Measurements from ENCODE around the gene CREBRF. TPM values are rescaled to one million over a fixed set of nuclear protein-coding genes. Genes with fewer than 3 reads are reported as not detected.
"Not testable (repeated sequence)": the region's sequence is repeated elsewhere in the genome, so short reads cannot be mapped to it uniquely, and the experiment has no call there.

Gene CREBRF
- polyA plus RNA-seq, 1 donor = 8.4 TPM

DNA sequence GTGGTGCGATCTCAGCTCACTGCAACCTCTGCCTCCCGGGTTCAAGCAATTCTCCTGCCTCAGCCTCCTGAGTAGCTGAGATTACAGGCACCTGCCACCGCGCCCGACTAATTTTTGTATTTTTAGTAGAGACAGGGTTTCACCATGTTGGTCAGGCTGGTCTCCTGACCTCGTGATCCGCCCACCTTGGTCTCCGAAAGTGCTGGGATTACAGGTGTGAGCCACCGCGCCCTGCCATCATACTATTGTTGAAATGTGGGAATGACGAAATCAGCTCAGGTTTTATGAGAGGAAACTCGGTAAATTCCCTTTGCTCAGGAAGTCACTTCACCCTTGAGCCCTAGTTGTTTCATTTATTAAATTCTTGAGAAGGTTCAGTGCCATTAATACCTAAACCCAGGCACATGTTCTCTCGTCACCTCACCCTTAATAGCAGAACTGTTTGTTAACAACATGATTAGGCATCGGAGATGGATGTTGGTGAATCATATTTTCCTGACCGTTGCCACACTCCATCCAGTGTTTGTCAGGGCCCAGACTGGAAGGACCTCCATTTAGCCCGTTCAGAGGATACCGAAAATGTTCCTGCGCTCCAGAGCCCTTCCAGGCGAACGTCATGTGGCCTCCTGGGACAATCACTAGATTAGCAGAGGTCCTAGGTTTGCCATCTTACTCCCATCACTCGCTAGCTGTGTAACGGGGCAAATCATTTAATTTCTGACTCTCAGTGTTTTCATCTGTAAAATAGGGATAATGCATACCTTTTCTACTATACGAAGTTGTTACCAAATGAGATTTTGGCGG is 20.0 kb upstream of the CREBRF start:
- DNase-seq (ENCODE audit: low read depth) = no peak

DNA sequence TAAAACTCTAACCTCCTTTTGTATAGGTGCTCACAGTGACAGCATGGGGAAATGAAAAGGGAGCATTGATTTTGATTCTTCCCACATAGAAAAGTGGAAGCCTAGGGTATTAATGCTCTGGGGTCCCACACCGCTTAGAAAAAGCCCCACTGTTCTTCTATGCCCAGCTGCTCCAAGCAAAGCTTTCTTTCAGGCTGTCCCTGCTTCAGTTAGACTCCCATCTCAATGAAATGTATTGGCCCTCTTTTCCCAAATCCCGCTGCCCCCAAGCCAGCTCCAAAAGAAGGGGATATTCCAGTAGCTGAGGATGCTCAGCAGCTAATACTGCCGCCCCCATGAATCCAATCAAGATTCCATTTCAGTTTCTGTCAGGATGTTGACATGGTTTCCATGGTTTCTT is 17.0 kb upstream of the CREBRF start:
- DNase-seq (ENCODE audit: low read depth) = no peak

DNA sequence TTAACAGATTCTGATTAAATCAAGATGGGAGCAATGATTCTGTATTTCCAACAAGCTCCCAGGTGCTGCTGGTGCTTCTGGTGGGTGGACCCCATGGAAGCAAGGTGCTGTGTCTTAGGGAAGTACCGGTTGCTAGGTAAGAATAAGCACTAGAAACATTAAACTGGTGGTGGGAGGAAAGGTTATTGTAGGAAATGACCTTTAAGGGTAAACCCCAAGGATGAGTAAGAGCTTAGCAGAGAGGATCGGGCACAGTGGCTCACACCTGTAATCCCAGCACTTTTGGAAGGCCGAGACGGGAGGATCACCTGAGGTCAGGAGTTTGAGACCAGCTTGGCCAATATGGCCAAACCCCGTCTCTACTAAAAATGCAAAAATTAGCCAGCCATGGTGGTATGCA is 16.2 kb upstream of the CREBRF start:
- no peak for DNase-seq (ENCODE audit: low read depth)

DNA sequence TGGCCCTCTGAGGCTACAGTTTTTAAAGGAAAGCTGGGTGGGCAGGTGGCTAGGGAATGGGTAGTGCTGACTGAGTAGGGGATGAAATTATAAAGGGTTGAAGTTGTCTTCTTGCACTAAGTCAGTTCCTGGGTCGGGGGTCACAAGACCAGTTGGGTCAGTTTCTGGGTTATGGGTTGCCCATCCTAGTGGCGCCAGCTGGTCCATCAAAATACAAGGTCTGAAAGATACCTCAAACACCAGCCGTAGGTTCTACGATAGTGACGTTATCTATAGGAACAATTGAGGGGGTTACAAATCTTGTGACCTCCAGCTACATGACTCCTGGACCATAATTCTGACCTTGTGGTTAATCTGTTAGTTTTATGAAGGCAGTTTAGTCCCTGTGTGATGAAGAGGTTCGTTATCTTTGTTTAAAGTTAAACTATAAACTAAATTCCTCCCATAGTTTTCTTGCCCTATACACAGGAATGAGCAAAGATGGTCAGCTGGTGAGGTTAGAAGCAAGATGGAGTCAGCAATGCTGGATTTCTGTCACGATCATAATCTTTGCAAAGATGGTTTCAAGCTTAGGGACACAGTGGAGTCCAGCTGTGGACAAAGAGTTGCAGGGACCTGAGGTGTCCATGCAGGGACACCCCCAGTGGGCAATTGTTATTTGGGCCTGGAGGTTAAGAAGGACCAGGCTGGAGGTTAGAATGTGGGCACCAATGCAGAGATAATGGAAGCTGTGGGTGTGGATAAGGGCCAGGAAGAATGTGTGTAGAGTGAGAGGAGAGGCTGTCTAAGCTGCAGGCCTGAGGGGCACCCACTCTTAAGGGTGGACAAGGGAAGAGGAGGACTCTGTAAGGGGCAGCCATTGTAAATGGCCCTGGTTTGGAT is 14.0 kb upstream of the CREBRF start:
- DNase-seq (ENCODE audit: low read depth) = no peak

DNA sequence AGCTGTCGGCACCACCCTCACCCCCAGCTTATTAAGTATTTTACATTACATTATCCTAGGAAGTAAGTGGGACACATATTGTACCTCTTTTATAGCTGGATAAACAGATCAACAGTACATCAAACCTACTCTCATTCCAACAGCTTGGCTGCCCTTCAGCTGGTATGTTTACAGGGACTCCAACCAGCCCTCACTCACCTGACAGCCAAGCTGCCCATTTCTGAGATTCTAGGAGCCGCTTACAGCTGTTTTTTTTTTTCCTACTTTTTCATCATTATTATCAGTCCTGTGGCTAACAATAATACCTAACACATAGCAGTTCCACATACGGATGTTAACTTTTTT is 13.4 kb upstream of the CREBRF start:
- DNase-seq (ENCODE audit: low read depth) = no peak

DNA sequence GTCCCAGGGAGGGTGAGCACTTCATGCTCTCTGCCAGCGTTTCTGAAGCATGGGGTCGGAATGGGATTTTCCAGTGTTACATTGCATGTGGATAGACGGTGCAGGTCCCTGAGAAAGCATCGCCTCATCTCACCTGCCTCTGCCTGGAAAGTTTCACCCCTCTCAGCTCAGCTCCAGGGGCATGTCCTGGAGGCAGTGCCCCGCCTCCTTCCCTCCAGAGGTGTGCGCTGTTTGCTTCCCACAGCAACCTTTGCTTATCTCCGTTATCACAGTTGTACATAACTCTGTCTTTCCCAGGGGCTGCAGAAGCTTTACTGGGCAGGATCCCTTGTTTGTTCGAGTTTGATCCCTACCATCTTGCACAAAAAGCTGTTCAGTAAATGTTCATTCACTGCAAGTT is 10.7 kb upstream of the CREBRF start:
- no peak for DNase-seq (ENCODE audit: low read depth)

DNA sequence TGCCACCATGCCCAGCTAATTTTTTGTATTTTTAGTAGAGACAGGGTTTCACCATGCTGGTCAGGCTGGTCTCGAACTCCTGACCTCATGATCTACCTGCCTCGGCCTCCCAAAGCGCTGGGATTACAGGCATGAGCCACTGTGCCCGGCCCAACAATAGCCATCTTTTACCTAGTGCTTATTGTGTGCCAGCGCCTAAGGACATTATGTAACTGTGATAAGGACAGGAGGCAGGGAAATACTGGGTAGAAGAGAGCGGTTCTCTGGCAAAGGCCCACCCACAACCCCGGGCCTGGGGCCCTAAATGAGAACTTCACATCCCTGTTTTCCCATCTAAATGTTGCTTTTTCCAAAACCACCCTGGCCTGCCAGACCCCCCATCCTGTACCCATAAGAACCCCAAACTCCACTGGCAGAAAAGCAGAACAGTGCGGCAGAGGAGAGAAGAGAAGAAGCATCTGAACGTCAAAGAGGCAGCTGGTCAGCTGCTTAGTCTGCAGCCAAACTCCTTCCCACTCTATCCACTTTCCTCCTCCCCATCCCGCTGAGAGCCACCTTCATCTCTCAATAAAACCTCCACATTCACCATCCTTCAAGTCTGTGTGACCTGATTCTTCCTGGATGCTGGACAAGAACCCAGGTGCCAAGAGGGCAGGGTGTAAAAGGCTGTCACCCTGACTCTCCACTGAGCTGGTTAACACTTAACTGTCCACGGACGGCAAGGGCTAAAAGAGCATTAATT is 8.9 kb upstream of the CREBRF start:
- DNase-seq (ENCODE audit: low read depth) = not testable (repeated sequence)

DNA sequence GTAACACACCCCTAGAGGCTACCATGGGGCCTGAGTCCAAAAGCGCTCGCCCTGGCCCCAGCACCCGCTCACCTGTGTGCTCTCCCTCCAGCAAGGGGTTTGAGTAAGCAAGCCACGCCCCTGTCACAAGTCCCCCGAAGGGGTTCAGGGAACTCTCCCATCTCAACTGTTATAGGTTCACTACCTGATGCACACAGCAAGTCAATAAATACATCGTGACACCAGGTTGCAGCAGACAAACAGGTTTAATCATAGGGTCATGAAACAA is 8.4 kb upstream of the CREBRF start:
- no peak for DNase-seq (ENCODE audit: low read depth)

DNA sequence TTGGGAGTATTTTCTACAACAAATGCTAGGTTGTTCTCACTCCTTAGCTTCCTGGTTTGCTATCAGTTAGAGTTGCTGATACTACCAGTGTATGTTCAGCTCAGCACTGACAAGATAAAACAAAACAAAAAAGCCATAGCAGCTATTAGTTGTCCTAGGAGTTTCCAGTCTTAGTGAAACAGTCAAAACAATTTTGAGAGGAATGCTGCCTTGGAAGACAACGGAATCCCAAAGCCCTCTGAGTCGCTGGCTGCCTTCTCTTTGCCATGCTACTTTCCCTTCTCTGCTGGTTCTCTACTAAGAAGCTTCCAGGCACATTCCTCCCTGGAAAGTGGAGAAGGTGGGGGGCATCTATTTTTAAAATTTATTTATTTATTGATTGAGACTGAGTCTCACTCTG is 5.4 kb upstream of the CREBRF start:
- DNase-seq (ENCODE audit: low read depth) = no peak

DNA sequence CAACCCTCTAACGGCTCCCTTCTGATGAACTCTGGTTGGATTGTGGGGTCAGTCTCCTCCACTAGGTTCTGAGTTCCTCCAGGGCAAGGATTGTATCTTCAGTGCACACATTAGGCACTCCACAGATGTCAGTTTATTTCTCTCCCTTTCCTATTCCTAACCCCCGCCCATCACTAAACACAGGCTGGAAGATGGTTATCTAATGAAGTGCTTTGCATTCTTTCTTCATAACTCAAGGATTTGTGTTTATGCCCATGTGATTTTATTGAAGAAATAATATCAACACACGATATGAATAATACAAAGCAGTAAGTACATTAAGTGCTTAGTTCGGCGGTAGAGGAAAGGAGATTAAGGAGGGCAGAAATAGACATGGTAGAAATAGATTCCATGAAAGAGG is 4.4 kb upstream of the CREBRF start:
- DNase-seq (ENCODE audit: low read depth) = no peak

DNA sequence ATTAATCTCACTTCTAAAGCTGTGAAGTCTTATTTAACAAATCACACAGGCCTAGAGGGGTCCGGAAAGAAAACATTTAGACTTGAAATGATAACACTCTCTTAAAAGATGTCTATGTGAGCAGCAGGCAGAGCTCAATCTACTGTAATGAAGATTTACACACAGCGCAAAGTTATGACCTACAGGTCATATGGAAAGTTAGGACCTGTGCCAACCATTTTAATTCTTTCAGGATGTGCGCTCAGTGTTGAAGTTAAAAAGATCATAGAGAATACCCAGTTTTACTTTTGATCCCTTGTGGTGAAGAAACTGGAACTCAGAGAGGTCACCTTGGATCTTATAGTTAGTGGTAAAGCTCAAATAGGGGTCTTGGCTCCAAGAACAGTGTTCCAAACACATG is 3.1 kb upstream of the CREBRF start:
- no peak for DNase-seq (ENCODE audit: low read depth)

DNA sequence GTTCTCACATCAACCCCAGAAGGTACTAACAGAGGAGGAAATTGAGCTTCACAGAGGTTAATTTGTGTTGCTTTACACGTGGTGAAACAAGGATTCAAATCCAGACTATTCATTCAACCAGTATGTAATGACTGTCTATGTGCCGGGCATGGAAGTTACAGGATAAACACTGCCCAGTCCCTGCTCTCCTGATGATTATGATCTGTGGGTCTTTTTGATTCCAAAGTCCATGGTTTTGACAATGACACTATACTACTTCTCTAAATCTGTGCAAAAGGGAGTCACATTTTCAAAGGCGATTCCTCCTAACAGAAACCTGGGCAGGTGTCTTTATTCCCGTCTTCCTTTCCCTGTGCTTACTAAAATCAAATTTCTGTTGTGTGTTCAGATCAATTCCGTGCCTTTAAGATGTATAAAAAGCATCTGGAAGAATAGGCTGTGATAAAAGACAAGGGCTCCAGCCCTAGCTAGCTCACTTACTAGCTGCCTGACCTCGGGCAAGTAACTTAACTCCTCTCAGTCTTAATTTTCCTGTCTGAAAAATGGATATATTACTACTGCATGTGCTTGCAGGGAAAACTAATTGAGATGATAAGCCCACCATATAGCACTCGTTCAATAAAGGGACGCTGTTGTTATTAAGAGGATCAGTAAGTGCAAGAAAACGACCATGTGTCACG is 970 bp upstream of the CREBRF start:
- DNase-seq (ENCODE audit: low read depth) = no peak

DNA sequence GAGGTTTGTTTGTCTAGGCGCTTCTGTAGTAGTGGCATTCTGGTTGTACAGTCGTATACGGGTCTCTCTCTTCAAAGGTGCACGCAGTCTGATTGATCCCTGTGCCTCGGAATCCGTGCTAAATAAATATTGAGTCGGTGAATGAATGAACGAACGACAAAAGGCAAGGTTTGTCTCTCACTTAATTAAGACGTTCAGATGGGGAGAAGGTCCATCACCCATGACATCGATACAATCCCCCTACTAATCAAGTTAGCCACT is 500 bp upstream of the CREBRF start:
- no peak for DNase-seq (ENCODE audit: low read depth)

DNA sequence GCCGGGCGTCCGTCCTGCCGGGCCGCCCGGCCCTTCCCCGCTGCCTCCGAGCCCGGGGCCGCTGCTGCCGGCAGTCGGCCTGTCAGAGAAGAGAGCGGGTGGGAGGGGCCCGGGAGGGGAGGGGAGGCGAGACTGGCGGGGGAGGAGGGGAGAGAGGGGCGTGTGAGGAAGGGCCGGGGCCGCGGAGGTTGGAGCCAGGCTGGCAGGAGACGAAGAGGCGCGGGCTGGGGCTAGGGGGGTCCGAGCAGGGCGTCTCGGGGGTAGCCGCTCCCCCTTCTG is 570 bp downstream of the CREBRF start:
- DNase-seq (ENCODE audit: low read depth) = peak; percentile 31

DNA sequence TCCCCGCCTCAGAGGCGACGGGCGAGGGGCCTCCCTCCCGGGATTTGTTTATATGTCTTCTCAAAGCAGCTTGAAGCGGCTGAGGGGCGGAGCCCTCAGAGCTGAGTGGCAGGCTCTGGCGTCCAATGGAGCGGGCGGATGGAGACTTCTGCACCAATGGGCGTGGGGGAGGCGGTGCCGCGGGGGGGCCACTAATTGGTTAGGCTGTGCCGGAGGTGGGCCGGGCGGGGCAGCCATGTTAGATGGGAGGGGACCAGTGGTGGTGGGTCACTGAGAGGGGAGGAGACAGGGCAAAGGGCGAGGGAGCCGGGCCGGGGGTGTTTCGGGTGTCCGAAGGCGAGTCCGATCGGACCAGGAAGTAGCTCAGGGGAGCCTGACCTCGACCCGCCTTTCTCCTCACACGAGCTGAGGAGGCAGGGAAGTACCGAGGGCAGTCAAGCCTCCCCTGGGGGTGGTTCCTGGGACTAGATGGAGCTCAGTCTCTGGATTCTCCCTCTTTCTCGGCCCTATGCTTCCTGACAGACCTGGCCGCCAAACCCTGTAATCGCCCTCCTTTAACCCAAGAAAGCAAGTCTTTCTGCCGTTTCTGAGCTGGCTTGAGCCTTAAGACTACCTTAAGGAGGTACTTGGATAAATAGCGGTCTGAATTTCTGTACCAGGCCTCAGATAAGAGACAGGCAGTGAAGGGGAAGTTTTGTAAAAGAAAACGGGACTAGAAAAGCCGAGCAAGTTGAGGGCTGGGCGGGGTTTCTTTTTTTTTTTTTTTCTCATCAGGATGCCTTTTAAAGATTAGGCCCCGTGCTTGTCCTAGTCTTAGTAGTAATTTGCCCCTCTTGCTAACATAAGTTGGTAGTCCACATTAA is 1.1 kb downstream of the CREBRF start:
- DNase-seq (ENCODE audit: low read depth) = peak; percentile 95

DNA sequence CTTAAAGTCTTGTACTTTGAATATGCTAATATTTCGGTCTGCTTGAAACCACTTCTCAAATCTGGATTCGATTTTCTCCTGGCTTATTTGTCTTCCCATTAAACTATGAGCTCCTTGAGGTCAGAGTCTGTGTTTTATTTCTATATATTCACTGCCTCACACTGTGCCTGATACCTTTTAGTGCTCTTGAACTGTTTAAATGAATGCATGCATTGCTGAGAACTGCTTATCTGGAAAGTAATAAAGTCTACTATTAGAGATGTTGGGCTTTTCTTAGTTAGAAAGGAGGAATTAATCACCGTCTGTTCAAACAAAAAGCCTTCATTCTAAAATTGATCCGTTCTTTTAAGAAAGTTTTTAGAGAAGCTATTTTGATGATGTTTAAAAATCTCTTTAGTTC is 6.0 kb downstream of the CREBRF start:
- DNase-seq (ENCODE audit: low read depth) = no peak

DNA sequence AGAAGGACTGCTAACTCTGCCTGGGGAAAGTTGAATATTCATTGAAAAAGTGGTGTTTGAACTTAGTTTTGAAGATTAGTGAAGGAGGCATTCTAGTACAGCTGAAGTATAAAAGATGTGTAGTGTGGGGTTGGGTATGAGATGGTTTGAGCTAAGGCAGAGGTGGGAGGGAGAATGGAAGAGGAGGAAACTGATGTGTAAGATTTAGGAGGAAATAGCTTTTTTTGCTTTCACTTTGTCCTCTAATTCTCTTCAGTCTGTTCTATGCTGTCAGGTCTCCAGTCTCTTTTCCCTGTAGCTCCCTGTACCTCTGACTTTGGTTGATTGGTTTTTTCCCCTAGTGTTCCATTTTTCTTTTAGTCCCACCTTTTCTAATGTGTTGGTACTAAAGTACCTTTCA is 9.0 kb downstream of the CREBRF start:
- no peak for DNase-seq (ENCODE audit: low read depth)

DNA sequence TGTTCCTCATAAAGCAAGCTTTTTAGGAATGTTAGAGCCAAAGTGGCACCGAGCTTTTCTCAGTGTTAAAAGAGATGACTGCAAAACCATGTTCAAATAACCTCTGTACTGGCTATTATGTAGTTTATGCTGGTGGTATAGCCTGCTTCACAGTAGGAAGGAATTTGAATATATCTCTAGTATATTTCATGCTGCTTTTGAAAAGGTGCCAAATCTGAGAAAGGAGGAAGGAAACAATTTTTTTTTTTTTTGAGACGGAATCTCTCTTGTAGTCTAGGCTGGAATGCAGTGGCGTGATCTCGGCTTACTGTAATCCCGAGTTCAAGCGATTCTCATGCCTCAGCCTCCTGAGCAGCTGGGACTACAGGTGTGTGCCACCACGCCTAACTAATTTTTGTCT is 13.5 kb downstream of the CREBRF start:
- no peak for DNase-seq (ENCODE audit: low read depth)

DNA sequence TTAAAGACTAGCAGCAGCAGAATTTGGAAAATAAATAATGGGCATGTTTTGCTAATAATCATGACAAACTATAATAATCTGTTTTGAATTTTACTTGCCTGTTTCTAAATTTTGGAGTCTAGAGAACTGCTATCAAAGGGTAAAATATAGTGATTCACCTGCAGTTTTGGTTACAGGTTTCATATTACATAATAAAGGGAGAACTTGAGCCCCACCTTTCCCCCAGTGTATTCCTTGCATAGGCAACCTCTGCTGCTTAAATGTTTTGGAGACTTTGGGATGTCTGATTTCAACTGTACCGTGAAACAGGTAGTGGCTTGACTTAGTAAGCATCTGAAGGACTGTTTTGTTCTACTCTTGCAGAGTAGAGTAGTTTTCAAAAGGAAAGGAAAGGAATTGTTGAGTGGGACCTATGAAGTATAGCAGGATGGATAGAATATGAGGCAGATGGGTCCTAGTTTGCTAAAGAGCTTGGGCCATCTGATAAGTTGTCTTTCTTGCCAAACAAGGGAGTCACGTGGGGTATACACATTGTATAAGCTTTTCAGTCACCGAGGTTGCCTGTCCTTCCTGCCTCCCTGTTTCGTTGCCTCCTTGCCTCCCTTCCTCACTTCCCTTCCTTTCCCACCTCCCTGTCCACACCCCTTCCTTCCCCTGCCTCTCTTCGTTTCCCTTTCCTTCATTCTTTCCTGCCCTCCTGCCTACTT is 19.1 kb downstream of the CREBRF start:
- no peak for DNase-seq (ENCODE audit: low read depth)

DNA sequence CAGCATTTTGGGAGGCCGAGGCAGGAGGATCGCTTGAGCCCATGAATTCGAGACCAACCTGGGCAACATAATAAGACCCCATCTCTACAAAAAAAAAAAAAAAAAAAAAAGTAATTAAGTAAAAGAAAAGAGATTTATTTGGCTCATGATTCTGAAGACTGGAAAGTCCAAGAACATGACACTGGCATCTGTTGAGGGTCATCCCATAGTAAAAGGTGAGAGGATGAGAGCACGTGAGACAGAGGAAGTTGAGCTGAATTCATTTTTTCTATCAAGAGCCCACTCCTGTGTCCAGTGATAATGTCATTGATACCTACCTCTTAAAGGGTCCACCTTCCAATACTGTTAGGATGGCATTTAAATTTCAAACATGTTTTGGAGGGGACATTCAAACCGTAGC is 19.8 kb downstream of the CREBRF start:
- no peak for DNase-seq (ENCODE audit: low read depth)

DNA sequence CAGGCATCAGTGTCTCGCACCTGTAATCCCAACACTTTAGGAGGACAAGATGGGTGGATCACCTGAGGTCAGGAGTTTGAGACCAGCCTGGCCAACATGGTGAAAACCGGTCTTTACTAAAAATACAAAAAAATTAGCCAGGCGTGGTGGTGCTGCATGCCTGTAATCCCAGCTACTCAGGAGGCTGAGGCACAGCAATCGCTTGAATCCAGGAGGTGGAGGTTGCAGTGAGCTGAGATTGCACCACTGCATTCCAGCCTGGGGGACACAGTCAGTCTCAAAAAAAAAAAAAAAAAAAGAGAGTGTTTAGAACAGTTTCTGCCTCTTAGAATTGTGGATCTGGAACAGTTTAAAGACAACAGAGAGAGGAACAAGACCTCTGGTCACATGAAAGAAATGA is 20.3 kb downstream of the CREBRF start:
- not testable (repeated sequence) for DNase-seq (ENCODE audit: low read depth)

Measured in forelimb muscle (tissue), 1 donor.